Endothelial cell of umbilical vein (primary cell): ENCODE results near the gene DDIT3.

Experiments
- CTCF ChIP-seq, 2 donors: IDR thresholded peaks; 1 replicate in 1 of 2; 2 replicates in 1 of 2; pipeline ENCODE4 v1.5.1; 2011; ENCODE audit warnings: low read length in 2 of 2, mild to moderate bottlenecking in 2 of 2, moderate library complexity in 2 of 2, control low read depth in 1 of 2, inconsistent platforms in 1 of 2, low read depth in 1 of 2; ENCODE audit not compliant: insufficient read depth in 1 of 2; ENCODE audit errors: extremely low read depth in 1 of 2
- EZH2 ChIP-seq: IDR thresholded peaks from 2 replicates; pipeline ENCODE4 v1.6.1; 2012; ENCODE audit warnings: borderline replicate concordance, low read depth, mild to moderate bottlenecking, moderate library complexity, low read length, inconsistent platforms; ENCODE audit not compliant: severe bottlenecking
- JUN ChIP-seq: IDR thresholded peaks from 2 replicates; pipeline ENCODE4 v1.6.1; 2011; ENCODE audit warnings: borderline replicate concordance, low read depth; ENCODE audit not compliant: insufficient read length, insufficient read depth
- POLR2A ChIP-seq: IDR thresholded peaks from 2 replicates; pipeline ENCODE4 v1.6.1; 2012; ENCODE audit warnings: low read depth, mild to moderate bottlenecking, control low read depth, low read length
- POLR2AphosphoS5 ChIP-seq: IDR thresholded peaks from 2 replicates; pipeline ENCODE4 v1.6.1; 2012; ENCODE audit warnings: low read depth, mild to moderate bottlenecking, control low read depth, low read length, moderate library complexity; ENCODE audit not compliant: insufficient read depth

GRCh38 chr12:57473886-57474285 lies 46.4 kb downstream of the DDIT3 start:
- TF ChIP-seq CTCF (IDR thresholded peaks at IDR 0.05; ENCODE audit: extremely low read depth in 1 of 2, insufficient read depth in 1 of 2, low read depth in 1 of 2, low read length in 2 of 2) (no peak), POLR2A (no peak), EZH2 (no peak), POLR2AphosphoS5 (no peak), JUN (no peak)
